Lower leg skin (tissue), 4 donors: ENCODE data around the gene MDM4. TPM values are rescaled to one million over a fixed set of nuclear protein-coding genes. Genes with fewer than 3 reads are reported as not detected.

Experiments used
- DNase-seq, 2 donors: peaks; one replicate each; pipeline ENCODE4 v3.0.0-alpha.2; 2019; ENCODE audit warnings: low spot score in 2 of 2
- H3K4me3 ChIP-seq: fragments of 200-600 bp; sonication (generic); 2 replicates; pipeline ENCODE4 v1.5.1; 2017; ENCODE audit warnings: mild to moderate bottlenecking, low read depth; ENCODE audit not compliant: poor library complexity, severe bottlenecking
- CTCF ChIP-seq, 3 donors: fragments of 450-650 bp; IDR thresholded peaks; one replicate each; pipeline ENCODE4 v1.5.1; 2016; ENCODE audit warnings: antibody characterized with exemption in 3 of 3, mild to moderate bottlenecking in 3 of 3, moderate library complexity in 2 of 3
- POLR2A ChIP-seq, 2 donors: fragments of 450-650 bp; IDR thresholded peaks; one replicate each; pipeline ENCODE4 v1.6.1; 2016 to 2017; ENCODE audit warnings: antibody characterized with exemption in 2 of 2, mild to moderate bottlenecking in 1 of 2, moderate library complexity in 1 of 2
- WGBS, 2 donors: methylation state at CpG; one replicate each; pipeline ENCODE4 v1.1.5; 2018; 5-methylcytosine and 5-hydroxymethylcytosine counted together
- intact Hi-C: fragments of 100-400 bp; cut with DNase I; formaldehyde crosslinking; loops from one replicate; pipeline ENCODE4 v1.15.0; 2023; ENCODE audit warnings: low total_unique reads
- total RNA-seq, 4 donors: library from RNA; depleted of rRNA; stranded (reverse); fragments of >200 nt; gene quantifications; one replicate each; pipeline ENCODE4 v1.1.0, GENCODE V29; 2016

The MDM4 gene
- total RNA-seq, 4 donors from 2014 or later, result 32.4 to 89.0 (median 43.0) TPM

- intact Hi-C loops, result no loop called here
- TF ChIP-seq POLR2A (IDR thresholded peaks at IDR 0.05) (no peak), CTCF (IDR thresholded peaks at IDR 0.05) (no peak)
- no peak overlapping the region for H3K4me3 ChIP-seq
- WGBS, 2 donors, result 89 to 93% methylated on average over 5 of the region's 5 CpGs
- DNase-seq, result no peak
Observed at GRCh38 chr1:204528241-204528640, 12.0 kb downstream of the MDM4 start.

GRCh38 chr1:204528677-204529076, 12.5 kb downstream of the MDM4 start:
- no peak overlapping the region for H3K4me3 ChIP-seq
- DNase-seq, result no peak
- intact Hi-C loops, result no loop called here
- 90% methylated on average over 7 to 8 of the region's 8 CpGs for WGBS, 2 donors
- no peak for TF ChIP-seq POLR2A (IDR thresholded peaks at IDR 0.05)
- TF ChIP-seq CTCF (IDR thresholded peaks at IDR 0.05), result no peak

- TF ChIP-seq CTCF (IDR thresholded peaks at IDR 0.05) (no peak), POLR2A (IDR thresholded peaks at IDR 0.05) (no peak)
- intact Hi-C loops, result no loop called here
- 80 to 87% methylated on average over 7 of the region's 7 CpGs for WGBS, 2 donors
- DNase-seq, result no peak
- no peak overlapping the region for H3K4me3 ChIP-seq
Observed at GRCh38 chr1:204529371-204529895, 13.2 kb downstream of the MDM4 start.

- no peak overlapping the region for H3K4me3 ChIP-seq
- no peak for DNase-seq
- TF ChIP-seq CTCF (IDR thresholded peaks at IDR 0.05) (no peak), POLR2A (IDR thresholded peaks at IDR 0.05) (no peak)
Observed at GRCh38 chr1:204530932-204531331, 14.7 kb downstream of the MDM4 start.

GRCh38 chr1:204532832-204533231, 16.6 kb downstream of the MDM4 start:
- no peak overlapping the region for H3K4me3 ChIP-seq
- no peak for DNase-seq
- no peak for TF ChIP-seq CTCF (IDR thresholded peaks at IDR 0.05)
- no peak for TF ChIP-seq POLR2A (IDR thresholded peaks at IDR 0.05)
- intact Hi-C loops, result no loop called here

More at GRCh38 chr1:204530932-204531331, 14.7 kb downstream of the MDM4 start:
- intact Hi-C loops, result no loop called here
- WGBS, 2 donors, result 95 to 97% methylated on average over 1 of the region's 1 CpG

GRCh38 chr1:204541626-204542025, 25.4 kb downstream of the MDM4 start:
- no peak overlapping the region for H3K4me3 ChIP-seq
- no peak for DNase-seq

More at GRCh38 chr1:204541626-204542025, 25.4 kb downstream of the MDM4 start:
- WGBS, 2 donors, result 64 to 65% methylated on average over 2 of the region's 2 CpGs
- TF ChIP-seq CTCF (IDR thresholded peaks at IDR 0.05), result no peak
- TF ChIP-seq POLR2A (IDR thresholded peaks at IDR 0.05), result no peak
- intact Hi-C loops, result no loop called here
